Measurements from ENCODE around the gene COL21A1.

COL21A1 gene

GRCh38 chr6:56245903-56246351, 1.5 kb downstream of the COL21A1 start:
- no peak for DNase-seq (ENCODE audit: low read depth in 2 of 2)

- DNase-seq (ENCODE audit: low read depth in 2 of 2) = no peak
These were observed 2.7 kb downstream of the COL21A1 start for GRCh38 chr6:56244528-56245253.

GRCh38 chr6:56244089-56244488, 3.3 kb downstream of the COL21A1 start:
- no peak for DNase-seq (ENCODE audit: low read depth in 2 of 2)

- DNase-seq (ENCODE audit: low read depth in 2 of 2) = no peak
These were observed 3.8 kb downstream of the COL21A1 start for GRCh38 chr6:56243518-56244070.

- no peak for DNase-seq (ENCODE audit: low read depth in 2 of 2)
These were observed 5.0 kb downstream of the COL21A1 start for GRCh38 chr6:56242346-56242745.

GRCh38 chr6:56241124-56241802, 6.1 kb downstream of the COL21A1 start:
- DNase-seq (ENCODE audit: low read depth in 2 of 2) = no peak

GRCh38 chr6:56238352-56238751, 9.0 kb downstream of the COL21A1 start:
- no peak for DNase-seq (ENCODE audit: low read depth in 2 of 2)

- no peak for DNase-seq (ENCODE audit: low read depth in 2 of 2)
These were observed 12.1 kb downstream of the COL21A1 start for GRCh38 chr6:56235245-56235644.

- no peak for DNase-seq (ENCODE audit: low read depth in 2 of 2)
These were observed 14.9 kb downstream of the COL21A1 start for GRCh38 chr6:56232436-56232835.

- no peak for DNase-seq (ENCODE audit: low read depth in 2 of 2)
These were observed 15.6 kb downstream of the COL21A1 start for GRCh38 chr6:56231827-56232226.

- DNase-seq (ENCODE audit: low read depth in 2 of 2) = no peak
These were observed 16.3 kb downstream of the COL21A1 start for GRCh38 chr6:56230976-56231566.

- no peak for DNase-seq (ENCODE audit: low read depth in 2 of 2)
These were observed 20.1 kb downstream of the COL21A1 start for GRCh38 chr6:56227071-56227879.

- no peak for DNase-seq (ENCODE audit: low read depth in 2 of 2)
These were observed 23.4 kb downstream of the COL21A1 start for GRCh38 chr6:56223995-56224394.

- no peak for DNase-seq (ENCODE audit: low read depth in 2 of 2)
These were observed 24.9 kb downstream of the COL21A1 start for GRCh38 chr6:56222499-56222898.

GRCh38 chr6:56220078-56220477, 27.3 kb downstream of the COL21A1 start:
- no peak for DNase-seq (ENCODE audit: low read depth in 2 of 2)

GRCh38 chr6:56214703-56215101, 32.7 kb downstream of the COL21A1 start:
- DNase-seq (ENCODE audit: low read depth in 2 of 2) = no peak

GRCh38 chr6:56214041-56214702, 33.2 kb downstream of the COL21A1 start:
- no peak for DNase-seq (ENCODE audit: low read depth in 2 of 2)

GRCh38 chr6:56211724-56212123, 35.7 kb downstream of the COL21A1 start:
- DNase-seq (ENCODE audit: low read depth in 2 of 2) = no peak

GRCh38 chr6:56204134-56204533, 43.2 kb downstream of the COL21A1 start:
- no peak for DNase-seq (ENCODE audit: low read depth in 2 of 2)

- no peak for DNase-seq (ENCODE audit: low read depth in 2 of 2)
These were observed 47.4 kb downstream of the COL21A1 start for GRCh38 chr6:56199956-56200355.

- DNase-seq (ENCODE audit: low read depth in 2 of 2) = no peak
These were observed 53.5 kb downstream of the COL21A1 start for GRCh38 chr6:56193846-56194245.

All from activated CD8-positive, alpha-beta memory T cell treated with anti-CD3 and anti-CD28 coated beads for 4 hours (primary cell).